ENCODE measurements around the gene EMC10.

The EMC10 gene

GRCh38 chr19:50500753-50501151 is 24.4 kb downstream of the EMC10 start:
- no peaks in the 10 kb centered on the region for H3K9me3 ChIP-seq (ENCODE audit: control insufficient read depth, insufficient read depth, low read length)
- H3K4me1 ChIP-seq (ENCODE audit: control insufficient read depth, low read length) = peaks cover 4% of the 10 kb centered on the region; the same call in 1 of the 2 replicates
- TF ChIP-seq EZH2phosphoT487 (IDR thresholded peaks at IDR 0.05; ENCODE audit: borderline replicate concordance, low read length) (no peak), CTCF (IDR thresholded peaks at IDR 0.05; ENCODE audit: low read depth, low read length, poor library complexity, severe bottlenecking) (no peak)
- no peak overlapping the region for H3K4me2 ChIP-seq (ENCODE audit: low read length)
- H3F3A ChIP-seq (ENCODE audit: control insufficient read depth, insufficient read depth) = no peaks in the 10 kb centered on the region
- H3K4me3 ChIP-seq (ENCODE audit: low read length) = no peak overlapping the region
- H3K79me2 ChIP-seq (ENCODE audit: control insufficient read depth, low read length) = no peaks in the 10 kb centered on the region
- H3K36me3 ChIP-seq (ENCODE audit: control insufficient read depth, low read length) = no peaks in the 10 kb centered on the region
- H4K20me1 ChIP-seq (ENCODE audit: control insufficient read depth, insufficient read depth, low read depth, low read length) = no peaks in the 10 kb centered on the region
- no peaks in the 10 kb centered on the region for H3K9me2 ChIP-seq (replicated peaks; ENCODE audit: control insufficient read depth, low read length)
- no peak overlapping the region for H3K27ac ChIP-seq (ENCODE audit: low read depth, low read length)
- H3K27me3 ChIP-seq (ENCODE audit: control insufficient read depth, low read length) = no peaks in the 10 kb centered on the region

GRCh38 chr19:50501186-50501567 is 24.9 kb downstream of the EMC10 start:
- Histone ChIP-seq H3K4me2 (ENCODE audit: low read length) (no peak overlapping the region), H3K9me2 (replicated peaks; ENCODE audit: control insufficient read depth, low read length) (no peaks in the 10 kb centered on the region), H3K27ac (ENCODE audit: low read depth, low read length) (no peak overlapping the region), H3K4me3 (ENCODE audit: low read length) (no peak overlapping the region), H4K20me1 (ENCODE audit: control insufficient read depth, insufficient read depth, low read depth, low read length) (no peaks in the 10 kb centered on the region), H3K4me1 (ENCODE audit: control insufficient read depth, low read length) (peaks cover 4% of the 10 kb centered on the region; the same call in 1 of the 2 replicates), H3K27me3 (ENCODE audit: control insufficient read depth, low read length) (no peaks in the 10 kb centered on the region), H3K79me2 (ENCODE audit: control insufficient read depth, low read length) (no peaks in the 10 kb centered on the region), H3K36me3 (ENCODE audit: control insufficient read depth, low read length) (no peaks in the 10 kb centered on the region), H3F3A (ENCODE audit: control insufficient read depth, insufficient read depth) (no peaks in the 10 kb centered on the region), H3K9me3 (ENCODE audit: control insufficient read depth, insufficient read depth, low read length) (no peaks in the 10 kb centered on the region)
- TF ChIP-seq EZH2phosphoT487 (IDR thresholded peaks at IDR 0.05; ENCODE audit: borderline replicate concordance, low read length) = no peak
- no peak for TF ChIP-seq CTCF (IDR thresholded peaks at IDR 0.05; ENCODE audit: low read depth, low read length, poor library complexity, severe bottlenecking)

- Histone ChIP-seq H3K9me3 (ENCODE audit: control insufficient read depth, insufficient read depth, low read length) (no peaks in the 10 kb centered on the region), H3K79me2 (ENCODE audit: control insufficient read depth, low read length) (no peaks in the 10 kb centered on the region), H3K27me3 (ENCODE audit: control insufficient read depth, low read length) (no peaks in the 10 kb centered on the region), H3K4me3 (ENCODE audit: low read length) (no peak overlapping the region), H3K27ac (ENCODE audit: low read depth, low read length) (no peak overlapping the region), H3K9me2 (replicated peaks; ENCODE audit: control insufficient read depth, low read length) (no peaks in the 10 kb centered on the region), H3K4me1 (ENCODE audit: control insufficient read depth, low read length) (peaks cover 4% of the 10 kb centered on the region; the same call in 1 of the 2 replicates), H3K4me2 (ENCODE audit: low read length) (no peak overlapping the region), H3F3A (ENCODE audit: control insufficient read depth, insufficient read depth) (no peaks in the 10 kb centered on the region), H3K36me3 (ENCODE audit: control insufficient read depth, low read length) (no peaks in the 10 kb centered on the region), H4K20me1 (ENCODE audit: control insufficient read depth, insufficient read depth, low read depth, low read length) (no peaks in the 10 kb centered on the region)
- TF ChIP-seq EZH2phosphoT487 (IDR thresholded peaks at IDR 0.05; ENCODE audit: borderline replicate concordance, low read length) (no peak), CTCF (IDR thresholded peaks at IDR 0.05; ENCODE audit: low read depth, low read length, poor library complexity, severe bottlenecking) (no peak)
Observed at GRCh38 chr19:50501568-50502475, 25.5 kb downstream of the EMC10 start.
